Activated CD4-positive, CD25-positive, alpha-beta regulatory T cell (primary cell): ENCODE data around the gene C4BPA.

Source experiments
- DNase-seq, 4 experiments: peaks; one replicate each; lab custom pipeline; 2025; lab: John Stamatoyannopoulos, UW

Gene C4BPA

GRCh38 chr1:207124389-207124788 lies 20.4 kb downstream of the C4BPA start:
- DNase-seq, result no peak

GRCh38 chr1:207128336-207128921 lies 24.4 kb downstream of the C4BPA start:
- no peak for DNase-seq

- no peak for DNase-seq
Observed at GRCh38 chr1:207129053-207129452, 25.0 kb downstream of the C4BPA start.

- DNase-seq, result no peak
Observed at GRCh38 chr1:207130252-207131036, 26.4 kb downstream of the C4BPA start.

DNA sequence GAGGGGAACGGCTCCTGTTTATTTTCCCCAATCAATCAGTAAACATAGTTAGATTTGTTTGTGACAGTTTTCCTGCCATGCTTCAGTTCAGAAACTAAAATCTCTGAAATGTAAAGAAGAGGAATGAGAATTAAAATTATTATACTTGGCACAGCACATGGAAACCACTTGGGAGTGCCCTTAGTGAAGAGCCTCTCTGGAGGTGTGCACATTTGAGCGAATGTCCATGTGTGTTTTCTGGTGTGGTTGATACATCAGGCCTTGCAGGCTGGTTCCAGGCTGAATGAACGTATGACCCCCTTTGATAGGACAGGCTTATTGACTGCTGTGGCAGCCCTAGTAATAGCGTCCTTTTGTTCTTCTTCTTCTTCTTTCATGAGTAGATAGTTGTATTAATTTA lies 27.1 kb downstream of the C4BPA start:
- no peak for DNase-seq

- DNase-seq, result no peak
Observed at GRCh38 chr1:207134581-207134980, 30.5 kb downstream of the C4BPA start.

GRCh38 chr1:207139616-207140015 lies 35.6 kb downstream of the C4BPA start:
- no peak for DNase-seq

- no peak for DNase-seq
Observed at GRCh38 chr1:207140536-207140935, 36.5 kb downstream of the C4BPA start.

- DNase-seq, result no peak
Observed at GRCh38 chr1:207145401-207146058, 41.5 kb downstream of the C4BPA start.

DNA sequence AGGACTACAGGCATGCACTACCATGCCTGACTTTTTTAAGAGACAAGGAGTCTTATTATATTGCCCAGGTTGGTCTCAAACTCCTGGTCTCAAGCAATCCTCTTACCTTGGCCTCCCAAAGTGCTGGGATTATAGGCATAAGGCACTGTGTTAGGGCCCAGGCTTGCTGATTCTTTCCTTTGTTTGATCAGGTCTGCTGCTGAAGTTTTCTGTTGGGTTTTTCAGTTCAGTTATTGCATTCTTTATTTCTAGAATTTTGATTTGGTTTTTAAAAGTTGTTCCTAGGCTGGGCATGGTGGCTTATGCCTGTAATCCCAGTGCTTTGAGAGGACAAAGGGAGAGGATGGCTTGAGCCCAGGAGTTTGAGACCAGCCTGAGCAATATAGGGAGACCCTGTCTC lies 47.9 kb downstream of the C4BPA start:
- no peak for DNase-seq

GRCh38 chr1:207152792-207153468 lies 48.9 kb downstream of the C4BPA start:
- DNase-seq, result no peak

- no peak for DNase-seq
Observed at GRCh38 chr1:207155028-207155427, 51.0 kb downstream of the C4BPA start.

GRCh38 chr1:207156095-207156494 lies 52.1 kb downstream of the C4BPA start:
- no peak for DNase-seq

DNA sequence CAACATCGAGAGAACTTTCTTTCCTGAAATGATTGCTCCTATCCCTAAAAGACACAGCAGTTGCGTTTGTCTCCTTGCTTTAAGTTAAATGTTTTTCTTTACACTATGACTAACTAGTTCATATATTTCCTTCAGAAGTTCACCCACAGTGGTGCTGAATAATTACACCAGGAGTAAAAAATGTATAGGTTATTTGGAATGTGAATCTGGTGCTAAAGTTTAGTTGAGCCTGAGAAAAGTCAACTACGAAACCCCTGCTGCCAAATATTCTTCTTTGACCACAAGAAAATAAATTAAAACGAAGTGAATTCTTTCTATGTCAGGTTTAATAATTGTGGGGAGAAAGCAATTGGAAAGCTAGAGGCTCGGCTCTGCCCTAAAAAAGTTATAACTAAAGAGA lies 52.8 kb downstream of the C4BPA start:
- DNase-seq, result no peak

GRCh38 chr1:207164086-207164485 lies 60.1 kb downstream of the C4BPA start:
- no peak for DNase-seq

DNA sequence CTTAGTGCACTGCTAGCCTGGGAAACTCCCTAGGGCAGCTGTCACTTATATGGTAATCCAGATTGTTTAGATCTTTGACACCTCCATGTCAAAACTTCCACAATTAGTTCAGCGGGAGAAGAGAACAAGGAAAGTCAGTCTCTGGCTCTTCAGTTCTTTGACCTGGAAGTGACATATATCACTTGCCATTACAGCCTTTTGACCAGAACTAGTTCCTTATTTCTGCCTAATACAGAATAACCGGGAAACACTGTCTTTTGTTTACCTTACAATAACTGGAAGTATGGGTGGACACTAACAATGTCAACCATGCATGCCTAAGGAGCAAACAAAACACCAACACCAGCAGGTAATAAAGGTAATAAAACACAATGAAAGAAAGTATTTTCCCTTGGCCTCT lies 68.3 kb downstream of the C4BPA start:
- no peak for DNase-seq

DNA sequence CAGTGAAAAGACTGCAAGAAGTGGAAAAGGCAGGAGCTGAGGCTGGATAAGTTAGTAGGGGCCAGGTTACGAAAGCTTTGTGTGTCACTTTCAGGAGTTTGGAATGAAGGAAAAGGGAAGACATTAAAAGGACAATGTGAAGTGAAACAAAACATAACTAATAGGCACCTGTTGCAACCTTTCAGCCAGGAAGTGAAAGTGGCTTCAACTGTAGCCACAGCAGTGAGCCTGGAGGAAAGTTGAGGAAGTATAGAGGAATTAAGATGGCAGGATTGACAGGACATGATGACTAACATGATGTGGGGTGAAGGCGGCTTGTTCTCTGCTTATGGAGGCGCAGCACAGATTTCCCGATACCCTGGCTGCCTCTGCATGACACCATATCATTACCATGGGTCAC lies 68.9 kb downstream of the C4BPA start:
- DNase-seq, result no peak

GRCh38 chr1:207173396-207173795 lies 69.4 kb downstream of the C4BPA start:
- no peak for DNase-seq

GRCh38 chr1:207174913-207175312 lies 70.9 kb downstream of the C4BPA start:
- DNase-seq, result no peak

- DNase-seq, result no peak
Observed at GRCh38 chr1:207179036-207179435, 75.0 kb downstream of the C4BPA start.

GRCh38 chr1:207181847-207182246 lies 77.8 kb downstream of the C4BPA start:
- no peak for DNase-seq

DNA sequence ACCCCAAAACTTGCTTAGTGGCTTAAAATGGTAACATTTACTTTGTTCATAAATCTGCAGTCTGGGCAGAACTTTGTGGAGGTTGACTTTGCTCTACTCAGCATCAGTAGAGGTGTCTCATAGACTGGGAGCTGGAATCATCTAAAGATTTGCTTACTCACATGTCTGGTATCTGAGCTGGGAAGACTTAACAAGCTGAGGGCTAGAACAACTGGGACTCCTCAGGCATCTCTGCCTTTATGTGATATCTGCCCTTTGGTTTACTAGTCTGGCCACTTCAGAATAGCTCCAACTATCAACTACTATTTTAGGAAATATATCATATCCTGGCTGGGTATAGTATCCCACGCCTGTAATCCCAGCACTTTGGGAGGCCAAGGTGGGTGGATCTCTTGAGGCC lies 82.5 kb downstream of the C4BPA start:
- DNase-seq, result no peak

- no peak for DNase-seq
Observed at GRCh38 chr1:207188901-207189300, 84.9 kb downstream of the C4BPA start.
